ENCODE results near the gene TOMM6.
"Not testable (repeated sequence)": the region's sequence is repeated elsewhere in the genome, so short reads cannot be mapped to it uniquely, and the experiment has no call there.

TOMM6 gene

DNA sequence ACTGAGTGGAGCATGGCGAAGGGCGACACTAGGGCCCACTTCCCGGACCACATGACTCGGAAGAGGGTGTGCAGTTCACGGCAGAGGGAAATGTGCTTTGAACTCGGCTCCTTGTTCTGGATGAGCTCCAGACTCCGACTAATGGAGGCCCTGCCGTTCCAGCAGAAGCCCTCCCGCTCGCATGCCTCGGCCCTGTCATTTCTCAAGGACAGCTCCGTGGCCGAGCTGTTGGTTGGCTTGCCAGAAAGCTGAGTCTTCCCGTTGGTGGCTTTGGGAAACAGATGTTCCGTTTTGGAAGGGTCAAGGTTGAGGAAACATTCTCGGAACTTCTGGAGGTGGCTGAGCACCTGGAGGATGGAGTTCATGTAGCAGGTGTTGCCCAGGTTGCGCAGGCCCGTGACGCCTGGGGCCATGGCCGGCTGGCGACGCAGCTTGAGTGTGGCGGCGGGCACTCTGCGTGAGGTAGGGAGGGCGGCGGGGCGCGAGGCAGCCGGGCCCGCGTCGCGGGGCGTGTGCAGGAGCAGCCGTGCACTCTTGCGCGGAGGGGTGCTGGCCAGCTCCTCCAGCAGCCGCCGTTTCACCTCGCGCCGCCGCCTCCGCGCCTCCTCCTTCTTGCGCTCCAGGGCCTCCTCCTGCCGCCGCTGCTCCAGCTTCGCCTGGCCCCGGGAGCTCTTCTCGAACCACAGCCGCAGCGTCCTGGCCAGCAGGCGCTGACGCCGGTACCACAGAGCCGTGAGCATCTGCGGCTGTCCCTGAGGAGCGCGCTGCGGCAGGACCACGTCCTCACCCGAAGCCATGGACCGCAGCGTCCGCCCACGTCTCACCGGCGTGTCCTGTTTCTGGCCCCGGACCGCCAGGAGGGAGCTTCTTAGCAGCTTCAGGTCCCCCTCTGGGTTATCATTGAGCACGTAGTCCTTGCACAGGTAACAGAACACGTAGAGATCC is 18.6 kb downstream of the TOMM6 start:
- Histone ChIP-seq H3K4me1 (ENCODE audit: low read length) (peaks cover 6% of the 10 kb centered on the region), H3K27me3 (ENCODE audit: low read depth, low read length) (no peaks in the 10 kb centered on the region), H3K9ac (ENCODE audit: low read length) (no peak overlapping the region), H3K4me3 (ENCODE audit: low read length) (no peak overlapping the region), H3K27ac (ENCODE audit: low read length) (no peak overlapping the region), H4K20me1 (ENCODE audit: insufficient read depth, low read length) (no peaks in the 10 kb centered on the region), H2AFZ (ENCODE audit: low read depth, low read length) (no peak overlapping the region), H3K9me3 (ENCODE audit: insufficient read depth, low read length) (no peaks in the 10 kb centered on the region), H3K79me2 (ENCODE audit: low read length) (no peaks in the 10 kb centered on the region), H3K36me3 (replicated peaks; ENCODE audit: low read depth, low read length) (peaks cover 6% of the 10 kb centered on the region), H3K4me2 (ENCODE audit: low read length) (no peak overlapping the region)
- TF ChIP-seq EZH2phosphoT487 (IDR thresholded peaks at IDR 0.05; ENCODE audit: low read depth) = no peak

- no peaks in the 10 kb centered on the region for H3K27me3 ChIP-seq (ENCODE audit: low read depth, low read length)
- H3K79me2 ChIP-seq (ENCODE audit: low read length) = no peaks in the 10 kb centered on the region
- no peaks in the 10 kb centered on the region for H3K9me3 ChIP-seq (ENCODE audit: insufficient read depth, low read length)
- H3K9ac ChIP-seq (ENCODE audit: low read length) = no peak overlapping the region
- TF ChIP-seq EZH2phosphoT487 (IDR thresholded peaks at IDR 0.05; ENCODE audit: low read depth) (no peak), CTCF (IDR thresholded peaks at IDR 0.05; ENCODE audit: low read depth, low read length) (no peak)
- H3K4me2 ChIP-seq (ENCODE audit: low read length) = peak overlapping the region; percentile 10; the same call in 1 of the 2 replicates
- no peak overlapping the region for H2AFZ ChIP-seq (ENCODE audit: low read depth, low read length)
- H3K27ac ChIP-seq (ENCODE audit: low read length) = no peak overlapping the region
- H4K20me1 ChIP-seq (ENCODE audit: insufficient read depth, low read length) = no peaks in the 10 kb centered on the region
- H3K36me3 ChIP-seq (replicated peaks; ENCODE audit: low read depth, low read length) = peaks cover under 1% of the 10 kb centered on the region
- H3K4me3 ChIP-seq (ENCODE audit: low read length) = no peak overlapping the region
- H3K4me1 ChIP-seq (ENCODE audit: low read length) = peaks cover 7% of the 10 kb centered on the region
These were observed 23.6 kb downstream of the TOMM6 start for GRCh38 chr6:41811095-41811494.

- H3K9ac ChIP-seq (ENCODE audit: low read length); H3K27me3 ChIP-seq (ENCODE audit: low read depth, low read length); H3K4me2 ChIP-seq (ENCODE audit: low read length); H3K9me3 ChIP-seq (ENCODE audit: insufficient read depth, low read length); H3K4me1 ChIP-seq (ENCODE audit: low read length); H3K4me3 ChIP-seq (ENCODE audit: low read length); H3K27ac ChIP-seq (ENCODE audit: low read length); H2AFZ ChIP-seq (ENCODE audit: low read depth, low read length); H3K79me2 ChIP-seq (ENCODE audit: low read length); H4K20me1 ChIP-seq (ENCODE audit: insufficient read depth, low read length); H3K36me3 ChIP-seq (replicated peaks; ENCODE audit: low read depth, low read length): not testable (repeated sequence)
These were observed 24.5 kb downstream of the TOMM6 start for GRCh38 chr6:41811946-41812345.

DNA sequence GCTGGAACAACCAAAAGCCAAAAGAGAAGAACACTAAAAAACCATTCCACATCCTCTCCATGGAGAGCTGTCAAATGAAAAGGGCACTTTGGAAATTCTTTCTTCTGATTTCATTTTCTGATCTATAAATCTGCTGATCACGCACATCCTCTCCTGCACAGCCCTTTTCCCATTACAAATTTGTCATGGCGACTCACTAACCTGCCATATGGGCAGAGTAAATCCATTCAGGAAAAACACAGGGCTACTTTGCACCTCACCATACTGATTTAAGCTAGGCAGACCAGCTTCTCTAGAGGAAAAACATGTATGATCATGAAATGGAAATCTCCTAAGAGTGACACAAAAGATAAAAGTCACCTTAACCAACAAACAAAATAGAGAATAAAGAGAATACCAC is 26.0 kb downstream of the TOMM6 start:
- Histone ChIP-seq H3K27me3 (ENCODE audit: low read depth, low read length) (no peaks in the 10 kb centered on the region), H3K36me3 (replicated peaks; ENCODE audit: low read depth, low read length) (no peaks in the 10 kb centered on the region), H2AFZ (ENCODE audit: low read depth, low read length) (no peak overlapping the region), H3K9ac (ENCODE audit: low read length) (no peak overlapping the region), H3K4me1 (ENCODE audit: low read length) (peaks cover 7% of the 10 kb centered on the region), H3K4me2 (ENCODE audit: low read length) (no peak overlapping the region), H3K4me3 (ENCODE audit: low read length) (no peak overlapping the region), H3K9me3 (ENCODE audit: insufficient read depth, low read length) (no peaks in the 10 kb centered on the region), H3K27ac (ENCODE audit: low read length) (no peak overlapping the region), H3K79me2 (ENCODE audit: low read length) (no peaks in the 10 kb centered on the region), H4K20me1 (ENCODE audit: insufficient read depth, low read length) (no peaks in the 10 kb centered on the region)
- no peak for TF ChIP-seq EZH2phosphoT487 (IDR thresholded peaks at IDR 0.05; ENCODE audit: low read depth)
- TF ChIP-seq CTCF (IDR thresholded peaks at IDR 0.05; ENCODE audit: low read depth, low read length) = no peak

DNA sequence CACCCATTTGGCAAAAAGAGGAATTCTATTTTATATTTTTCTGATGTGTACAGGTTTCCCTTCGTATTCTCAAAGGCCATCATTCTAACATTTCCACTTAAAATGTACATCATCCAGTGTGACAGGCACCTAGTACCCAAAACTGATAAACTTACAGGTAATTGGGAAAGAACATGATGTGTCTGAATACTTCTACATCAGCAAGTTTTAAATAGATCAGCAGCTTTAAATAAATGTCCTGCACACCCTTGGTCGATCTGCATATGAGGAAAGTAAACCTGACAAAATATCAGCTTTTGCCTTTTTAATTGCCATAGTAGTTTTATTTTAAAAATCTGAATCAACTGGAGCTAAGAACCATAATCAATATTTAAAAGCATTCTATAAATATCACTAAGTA is 26.5 kb downstream of the TOMM6 start:
- H3K4me1 ChIP-seq (ENCODE audit: low read length) = peaks cover 7% of the 10 kb centered on the region
- H3K79me2 ChIP-seq (ENCODE audit: low read length) = no peaks in the 10 kb centered on the region
- H2AFZ ChIP-seq (ENCODE audit: low read depth, low read length) = no peak overlapping the region
- no peak overlapping the region for H3K4me3 ChIP-seq (ENCODE audit: low read length)
- no peaks in the 10 kb centered on the region for H3K27me3 ChIP-seq (ENCODE audit: low read depth, low read length)
- H3K36me3 ChIP-seq (replicated peaks; ENCODE audit: low read depth, low read length) = no peaks in the 10 kb centered on the region
- H3K9me3 ChIP-seq (ENCODE audit: insufficient read depth, low read length) = no peaks in the 10 kb centered on the region
- H3K9ac ChIP-seq (ENCODE audit: low read length) = no peak overlapping the region
- H3K4me2 ChIP-seq (ENCODE audit: low read length) = no peak overlapping the region
- TF ChIP-seq EZH2phosphoT487 (IDR thresholded peaks at IDR 0.05; ENCODE audit: low read depth) (no peak), CTCF (IDR thresholded peaks at IDR 0.05; ENCODE audit: low read depth, low read length) (no peak)
- no peaks in the 10 kb centered on the region for H4K20me1 ChIP-seq (ENCODE audit: insufficient read depth, low read length)
- H3K27ac ChIP-seq (ENCODE audit: low read length) = no peak overlapping the region
